HG03354 (cell line): Measurements from ENCODE around the gene LRRC75A.
"Not testable (repeated sequence)": the region's sequence is repeated elsewhere in the genome, so short reads cannot be mapped to it uniquely, and the experiment has no call there.

Source experiments
- ATAC-seq: cut with Tn5 transposase; IDR thresholded peaks from one replicate; pipeline ENCODE4 v1.9.1; 2021; ENCODE audit warnings: mild to moderate bottlenecking; ENCODE audit not compliant: unreplicated experiment, poor library complexity, severe bottlenecking

LRRC75A gene

GRCh38 chr17:16459271-16459670 lies 32.7 kb downstream of the LRRC75A start:
- ATAC-seq, result no peak

DNA sequence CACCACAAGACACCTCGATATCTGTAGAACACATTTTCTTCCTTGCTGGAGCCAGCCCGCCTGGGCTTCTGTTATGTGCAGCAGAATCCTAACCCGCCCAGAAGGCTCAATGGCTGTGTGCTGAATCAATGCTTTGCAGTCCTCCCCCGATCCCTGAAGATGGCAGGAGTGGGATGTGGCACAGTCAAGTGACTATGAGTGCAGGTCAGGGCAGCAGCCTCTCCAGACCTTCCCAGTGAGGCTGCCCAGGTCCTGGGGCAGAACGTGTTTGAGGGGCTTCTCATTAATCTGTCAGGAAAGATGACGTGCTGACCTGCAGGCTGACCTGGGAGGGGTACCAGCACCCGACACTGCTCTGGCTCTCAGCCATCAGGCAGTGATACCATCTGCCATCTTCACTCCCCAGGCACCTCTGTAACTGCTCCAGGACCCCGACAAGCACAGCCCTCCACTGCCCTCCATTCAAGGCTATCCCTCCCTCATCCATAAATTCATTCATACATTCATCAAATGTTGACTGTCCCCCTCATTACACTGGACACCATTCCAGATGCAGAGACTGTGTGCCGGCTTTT lies 35.2 kb downstream of the LRRC75A start:
- no peak for ATAC-seq

GRCh38 chr17:16455997-16456741 lies 35.8 kb downstream of the LRRC75A start:
- no peak for ATAC-seq

DNA sequence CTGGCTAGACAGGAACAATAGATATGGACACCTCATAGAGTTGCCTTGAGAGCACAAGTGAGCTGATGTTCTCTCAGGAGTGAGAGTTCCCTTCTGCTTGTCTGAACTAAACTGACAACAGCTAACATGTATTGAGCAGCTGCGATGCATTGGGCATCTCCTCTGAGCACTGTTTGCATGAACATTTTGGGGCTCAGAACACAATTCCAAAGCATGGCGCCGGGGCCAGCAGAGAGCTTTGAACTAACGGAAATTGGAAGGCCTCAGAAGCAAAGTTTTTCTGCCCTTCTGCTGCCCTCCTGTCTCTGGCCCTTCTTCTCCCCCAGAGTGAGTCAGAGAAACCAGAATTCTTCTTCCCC lies 38.5 kb downstream of the LRRC75A start:
- no peak for ATAC-seq

DNA sequence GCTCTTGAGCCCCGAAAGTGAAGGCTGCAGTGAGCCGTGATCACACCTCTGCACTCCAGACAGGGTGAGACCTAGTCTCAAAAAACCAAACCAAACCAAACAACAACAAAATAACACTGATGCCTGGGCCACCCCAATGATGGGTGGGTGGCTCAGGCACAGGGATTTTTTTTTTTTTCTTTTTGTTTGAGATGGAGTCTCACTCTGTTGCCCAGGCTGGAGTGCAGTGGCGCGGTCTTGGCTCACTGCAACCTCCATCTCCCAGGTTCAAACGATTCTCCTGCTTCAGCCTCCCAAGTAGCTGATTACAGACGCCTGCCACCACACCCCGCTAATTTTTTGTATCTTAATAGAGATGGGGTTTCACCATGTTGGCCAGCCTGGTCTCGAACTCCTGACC lies 39.7 kb downstream of the LRRC75A start:
- not testable (repeated sequence) for ATAC-seq

- ATAC-seq, result no peak
These were observed 42.0 kb downstream of the LRRC75A start for GRCh38 chr17:16450028-16450427.

DNA sequence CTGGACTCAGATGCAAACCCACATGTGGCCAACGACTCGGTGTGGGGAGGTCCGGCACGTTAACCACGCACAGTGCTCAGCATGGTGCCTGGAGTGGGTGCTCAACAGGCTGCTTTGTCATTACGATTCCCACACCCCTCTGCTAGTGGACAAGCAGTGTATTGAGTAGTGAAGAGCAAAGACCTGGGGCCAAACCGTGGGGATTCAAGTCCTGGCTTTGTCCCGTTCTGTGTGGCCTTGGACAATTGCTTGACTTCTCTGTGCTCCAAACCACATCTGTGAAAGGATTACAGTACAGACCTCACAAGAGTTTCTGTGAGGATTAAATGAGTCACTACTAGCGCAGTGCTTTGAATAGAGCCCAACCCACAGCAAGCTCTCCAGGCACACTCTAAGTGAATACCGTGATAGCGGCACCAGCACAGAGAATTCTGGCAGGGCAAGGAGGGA lies 42.8 kb downstream of the LRRC75A start:
- ATAC-seq, result no peak

DNA sequence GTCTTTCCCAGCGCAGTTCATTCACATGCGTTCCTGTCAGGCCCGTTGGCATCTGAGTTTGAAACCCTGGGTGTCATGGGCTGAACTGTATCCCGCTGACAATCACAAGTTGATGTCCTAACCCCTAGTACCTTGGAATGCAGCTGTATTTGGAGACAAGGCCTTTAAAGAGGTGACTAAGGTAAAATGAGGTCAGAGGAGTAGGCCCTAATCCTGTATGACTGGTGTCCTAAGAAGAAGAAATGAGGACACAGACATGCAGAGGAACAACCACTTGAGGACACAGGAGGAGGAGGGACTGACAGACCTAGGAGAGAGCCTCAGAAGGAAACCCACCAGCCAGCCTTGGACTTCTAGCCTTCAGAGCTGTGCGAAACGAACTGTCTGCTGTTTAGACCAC lies 43.5 kb downstream of the LRRC75A start:
- no peak for ATAC-seq

GRCh38 chr17:16447676-16448075 lies 44.3 kb downstream of the LRRC75A start:
- no peak for ATAC-seq

DNA sequence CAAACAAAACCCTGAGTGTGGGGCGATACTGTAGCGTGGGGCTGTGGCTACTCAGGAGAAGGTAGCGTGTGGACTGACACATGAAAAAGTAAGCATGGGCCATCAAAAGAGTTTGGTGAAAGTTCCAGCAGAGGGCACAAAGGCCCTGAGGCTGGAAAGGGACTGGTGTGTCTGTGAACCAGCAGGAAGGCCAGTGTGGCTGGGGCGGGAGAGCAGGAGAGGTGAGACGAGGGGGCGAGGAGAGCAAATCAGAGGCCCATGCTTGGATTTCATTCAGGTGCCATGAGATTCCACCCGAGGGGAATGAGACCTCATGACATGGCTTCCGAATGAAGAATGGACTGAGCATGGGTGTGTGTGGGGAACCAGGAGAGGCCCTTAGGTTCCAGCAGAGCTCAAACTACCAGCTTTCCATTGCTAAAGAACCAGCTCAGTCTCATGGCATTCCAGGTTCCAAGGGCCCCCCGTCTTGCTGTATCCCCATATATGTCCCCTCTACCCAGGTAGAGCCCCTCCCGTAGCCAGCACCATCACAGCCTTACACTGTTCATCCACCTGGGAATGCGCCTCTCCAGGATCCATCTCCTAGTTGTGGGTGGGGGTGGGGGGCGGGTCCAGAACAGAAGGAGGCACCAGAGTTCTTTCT lies 45.5 kb downstream of the LRRC75A start:
- ATAC-seq, result no peak

DNA sequence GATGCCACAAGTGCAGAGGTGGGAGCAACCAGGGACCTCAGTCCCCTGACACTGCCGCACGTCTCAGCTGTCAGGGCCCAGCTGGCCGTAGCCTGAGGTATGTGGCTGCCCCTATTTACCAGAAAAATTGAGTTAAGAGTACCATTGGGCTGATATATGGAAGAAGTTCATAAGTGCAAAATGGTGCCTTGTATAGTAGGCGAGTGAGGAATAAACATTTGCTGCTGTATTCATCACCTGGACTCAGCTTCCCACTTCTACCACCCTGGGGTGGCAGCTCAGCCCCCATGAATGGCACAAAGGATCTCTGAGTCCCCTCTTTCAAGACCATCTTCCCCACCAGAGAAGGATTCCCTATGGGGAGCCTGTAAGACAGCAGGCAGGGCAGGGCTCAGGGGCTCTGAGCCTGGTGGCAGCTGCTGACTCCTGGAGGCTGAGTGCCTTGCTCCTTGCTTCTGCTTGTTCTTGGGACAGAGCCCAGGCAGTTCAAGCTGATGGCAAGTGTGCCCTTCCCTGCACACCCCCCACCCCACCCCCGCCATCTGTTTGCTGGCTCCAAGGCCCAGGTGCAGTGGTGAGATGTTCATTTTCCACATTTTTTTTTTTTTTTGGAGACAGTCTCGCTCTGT lies 47.6 kb downstream of the LRRC75A start:
- ATAC-seq, result no peak

GRCh38 chr17:16443511-16444257 lies 48.3 kb downstream of the LRRC75A start:
- no peak for ATAC-seq

- no peak for ATAC-seq
These were observed 49.1 kb downstream of the LRRC75A start for GRCh38 chr17:16442594-16443510.

DNA sequence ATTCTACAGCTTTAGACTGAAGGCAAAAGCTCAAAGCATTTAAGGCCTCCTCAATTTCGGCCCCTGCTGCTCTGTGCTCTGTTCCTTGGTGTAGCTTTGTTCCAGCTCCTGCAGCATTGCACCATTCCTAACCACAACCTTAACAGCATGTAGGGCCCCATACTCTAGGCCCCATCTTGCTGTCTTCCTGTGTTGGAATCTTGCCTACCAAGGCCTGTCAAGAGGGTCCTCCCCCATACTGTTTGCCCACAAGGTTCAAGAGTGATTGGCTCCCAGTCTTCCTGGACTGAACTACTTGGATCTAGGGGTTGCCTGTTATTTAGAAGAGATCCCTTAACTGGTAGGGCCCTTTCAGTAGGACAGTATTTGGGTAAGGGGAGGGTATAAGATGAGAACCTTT lies 49.9 kb downstream of the LRRC75A start:
- no peak for ATAC-seq

GRCh38 chr17:16440901-16441629 lies 50.9 kb downstream of the LRRC75A start:
- no peak for ATAC-seq

GRCh38 chr17:16440354-16440753 lies 51.6 kb downstream of the LRRC75A start:
- ATAC-seq, result not testable (repeated sequence)

DNA sequence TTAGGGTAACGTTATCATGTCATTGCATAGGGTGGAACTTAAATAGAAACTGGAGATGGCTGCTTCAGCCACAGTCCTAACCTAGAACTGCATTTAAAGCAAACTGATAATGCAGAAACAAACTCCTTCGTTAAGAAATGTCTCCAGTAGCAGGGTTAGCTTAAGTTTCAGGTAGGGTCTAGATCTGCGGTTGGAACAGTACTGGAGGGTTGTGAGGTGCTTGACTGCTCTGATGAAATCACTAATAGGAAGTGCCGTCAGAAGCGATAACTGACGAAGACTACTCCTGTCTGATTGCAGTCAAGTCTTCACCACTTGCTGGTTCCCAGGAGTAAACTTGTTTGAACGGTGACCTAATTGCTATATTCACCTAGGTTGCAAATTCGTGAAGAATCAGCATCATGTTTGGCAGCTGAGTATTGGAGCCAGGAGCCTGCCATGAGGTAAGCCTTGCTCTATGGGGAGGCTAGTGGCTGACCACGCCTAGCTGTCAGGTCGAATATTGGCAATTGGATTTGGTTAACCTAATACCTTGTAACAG lies 52.1 kb downstream of the LRRC75A start:
- ATAC-seq, result no peak

- ATAC-seq, result peak; percentile 15
These were observed 52.6 kb downstream of the LRRC75A start for GRCh38 chr17:16439303-16439791.
